OCI-LY1 (cell line): ENCODE data around the gene CUEDC1.

ENCODE experiments used
- H2AFZ ChIP-seq: fragments of 200-600 bp; sonication (generic), shearing (Covaris generic); 2 replicates; pipeline ENCODE4 v1.6.0; 2014; ENCODE audit warnings: antibody characterized with exemption, mild to moderate bottlenecking, low read length
- H3F3A ChIP-seq: fragments of 200-600 bp; sonication (generic), shearing (Covaris generic); 2 replicates; pipeline ENCODE4 v1.6.0; 2014; ENCODE audit warnings: mild to moderate bottlenecking, antibody characterized with exemption, low read length, moderate library complexity; ENCODE audit not compliant: insufficient read depth
- H3K27ac ChIP-seq: fragments of 200-600 bp; sonication (generic); 2 replicates; pipeline ENCODE4 v1.5.1; 2014; ENCODE audit warnings: low read length, mixed run types, mild to moderate bottlenecking, low read depth; ENCODE audit not compliant: poor library complexity, severe bottlenecking
- H3K27me3 ChIP-seq: fragments of 200-600 bp; sonication (generic); 2 replicates; pipeline ENCODE4 v1.6.0; 2014; ENCODE audit warnings: antibody characterized with exemption, mild to moderate bottlenecking, low read length, moderate library complexity; ENCODE audit not compliant: insufficient read depth
- H3K36me3 ChIP-seq: fragments of 200-600 bp; sonication (generic); 2 replicates; pipeline ENCODE4 v1.6.1; 2014; ENCODE audit warnings: mild to moderate bottlenecking, antibody characterized with exemption, low read length, moderate library complexity, mixed read lengths; ENCODE audit not compliant: insufficient read depth
- H3K4me1 ChIP-seq: fragments of 200-600 bp; sonication (generic); 2 replicates; pipeline ENCODE4 v1.5.1; 2014; ENCODE audit warnings: mild to moderate bottlenecking, low read length, moderate library complexity; ENCODE audit not compliant: insufficient read depth, severe bottlenecking
- H3K4me2 ChIP-seq: fragments of 200-600 bp; sonication (generic), shearing (Covaris generic); 2 replicates; pipeline ENCODE4 v1.6.1; 2014; ENCODE audit warnings: low read length
- H3K4me3 ChIP-seq: fragments of 200-600 bp; sonication (generic); 2 replicates; pipeline ENCODE4 v1.5.1; 2014; ENCODE audit warnings: low read length, low read depth, mild to moderate bottlenecking, mixed read lengths; ENCODE audit not compliant: poor library complexity, severe bottlenecking
- H3K79me2 ChIP-seq: fragments of 200-600 bp; shearing (Covaris generic); 2 replicates; pipeline ENCODE4 v1.6.1; 2016; ENCODE audit warnings: mixed run types, low read length, mixed read lengths; ENCODE audit not compliant: insufficient read depth
- H3K9ac ChIP-seq: fragments of 200-600 bp; sonication (generic), shearing (Covaris generic); 2 replicates; pipeline ENCODE4 v1.6.1; 2014; ENCODE audit warnings: mild to moderate bottlenecking, low read length, mixed read lengths
- H3K9me2 ChIP-seq: fragments of 200-600 bp; sonication (generic), shearing (Covaris generic); 2 replicates; pipeline ENCODE4 v1.6.1; 2014; ENCODE audit warnings: low read depth, mild to moderate bottlenecking, low read length, mixed read lengths
- H3K9me3 ChIP-seq: fragments of 200-600 bp; shearing (Covaris generic); 2 replicates; pipeline ENCODE4 v1.6.1; 2014; ENCODE audit warnings: low read length, mixed read lengths
- H4K20me1 ChIP-seq: fragments of 200-600 bp; sonication (generic), shearing (Covaris generic); 2 replicates; pipeline ENCODE4 v1.6.0; 2016; ENCODE audit warnings: mild to moderate bottlenecking, low read length; ENCODE audit not compliant: insufficient read depth
- EZH2 ChIP-seq: fragments of 200-600 bp; sonication (generic), shearing (Covaris generic); IDR thresholded peaks from 2 replicates; pipeline ENCODE4 v1.8.0; 2017; ENCODE audit warnings: borderline replicate concordance, mixed run types, mild to moderate bottlenecking, antibody characterized with exemption, low read length, moderate library complexity, mixed read lengths
- TF ChIP-seq, protein P1 (sequence below): fragments of 200-600 bp; sonication (generic), shearing (Covaris generic); IDR thresholded peaks from 2 replicates; pipeline ENCODE4 v1.5.1; 2017; ENCODE audit warnings: mild to moderate bottlenecking, antibody characterized with exemption, low read length, moderate library complexity, mixed read lengths

Gene CUEDC1

DNA sequence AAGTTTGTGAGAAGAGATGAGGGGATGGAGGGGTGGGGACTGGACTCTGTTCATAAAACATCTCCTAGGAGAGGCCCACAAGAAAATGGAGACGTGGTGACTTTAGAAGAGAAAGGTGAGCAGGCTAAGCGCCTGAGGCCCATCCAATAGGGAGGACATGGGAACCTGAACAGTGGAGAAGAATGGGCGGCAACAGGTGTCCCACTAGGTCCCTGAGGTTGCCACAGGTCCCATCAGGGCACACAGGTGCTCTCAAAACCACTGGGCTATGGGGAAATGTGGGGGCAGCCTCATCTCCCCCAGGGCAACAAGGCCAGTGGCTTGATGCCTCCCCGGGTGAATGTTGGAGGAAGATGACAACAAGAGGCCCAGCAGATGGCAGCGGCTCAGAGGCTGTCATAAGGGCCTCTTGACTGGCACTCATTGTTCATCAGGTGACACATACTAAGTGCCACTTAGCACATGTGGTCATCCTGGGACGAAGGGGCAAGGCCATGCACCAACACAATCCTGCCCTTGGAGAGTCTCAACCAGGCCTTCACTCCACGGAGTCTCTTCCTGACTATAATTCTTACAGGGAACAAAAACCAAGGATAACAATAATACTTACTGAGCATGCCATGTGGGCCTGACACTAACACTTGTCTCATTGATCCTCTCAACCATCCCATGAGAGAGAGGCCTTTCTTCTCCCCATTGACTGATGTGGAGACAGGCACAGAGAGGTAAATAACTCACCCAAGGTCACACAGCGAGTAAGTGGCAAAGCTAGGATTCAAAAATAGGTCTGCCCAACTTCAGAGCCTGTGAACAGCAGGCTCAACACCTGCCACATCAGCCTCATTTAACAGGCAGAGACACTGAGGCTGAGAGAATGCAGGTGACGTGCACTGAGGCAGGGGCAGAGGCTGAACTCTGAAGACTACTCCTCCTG, 38.0 kb downstream of the CUEDC1 start:
- no peaks in the 10 kb centered on the region for H3K4me1 ChIP-seq
- no peaks in the 10 kb centered on the region for H3K36me3 ChIP-seq
- H3K9ac ChIP-seq, result no peak overlapping the region
- H3F3A ChIP-seq, result no peaks in the 10 kb centered on the region
- no peak overlapping the region for H3K4me3 ChIP-seq
- H3K27ac ChIP-seq, result no peak overlapping the region
- no peaks in the 10 kb centered on the region for H4K20me1 ChIP-seq
- no peaks in the 10 kb centered on the region for H3K9me2 ChIP-seq
- TF ChIP-seq, protein P1, sequence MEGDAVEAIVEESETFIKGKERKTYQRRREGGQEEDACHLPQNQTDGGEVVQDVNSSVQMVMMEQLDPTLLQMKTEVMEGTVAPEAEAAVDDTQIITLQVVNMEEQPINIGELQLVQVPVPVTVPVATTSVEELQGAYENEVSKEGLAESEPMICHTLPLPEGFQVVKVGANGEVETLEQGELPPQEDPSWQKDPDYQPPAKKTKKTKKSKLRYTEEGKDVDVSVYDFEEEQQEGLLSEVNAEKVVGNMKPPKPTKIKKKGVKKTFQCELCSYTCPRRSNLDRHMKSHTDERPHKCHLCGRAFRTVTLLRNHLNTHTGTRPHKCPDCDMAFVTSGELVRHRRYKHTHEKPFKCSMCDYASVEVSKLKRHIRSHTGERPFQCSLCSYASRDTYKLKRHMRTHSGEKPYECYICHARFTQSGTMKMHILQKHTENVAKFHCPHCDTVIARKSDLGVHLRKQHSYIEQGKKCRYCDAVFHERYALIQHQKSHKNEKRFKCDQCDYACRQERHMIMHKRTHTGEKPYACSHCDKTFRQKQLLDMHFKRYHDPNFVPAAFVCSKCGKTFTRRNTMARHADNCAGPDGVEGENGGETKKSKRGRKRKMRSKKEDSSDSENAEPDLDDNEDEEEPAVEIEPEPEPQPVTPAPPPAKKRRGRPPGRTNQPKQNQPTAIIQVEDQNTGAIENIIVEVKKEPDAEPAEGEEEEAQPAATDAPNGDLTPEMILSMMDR, result no peak
- TF ChIP-seq EZH2, result no peak
- no peak overlapping the region for H2AFZ ChIP-seq
- H3K9me3 ChIP-seq, result no peaks in the 10 kb centered on the region
- H3K79me2 ChIP-seq, result no peaks in the 10 kb centered on the region
- no peak overlapping the region for H3K4me2 ChIP-seq
- H3K27me3 ChIP-seq, result peaks cover 7% of the 10 kb centered on the region

DNA sequence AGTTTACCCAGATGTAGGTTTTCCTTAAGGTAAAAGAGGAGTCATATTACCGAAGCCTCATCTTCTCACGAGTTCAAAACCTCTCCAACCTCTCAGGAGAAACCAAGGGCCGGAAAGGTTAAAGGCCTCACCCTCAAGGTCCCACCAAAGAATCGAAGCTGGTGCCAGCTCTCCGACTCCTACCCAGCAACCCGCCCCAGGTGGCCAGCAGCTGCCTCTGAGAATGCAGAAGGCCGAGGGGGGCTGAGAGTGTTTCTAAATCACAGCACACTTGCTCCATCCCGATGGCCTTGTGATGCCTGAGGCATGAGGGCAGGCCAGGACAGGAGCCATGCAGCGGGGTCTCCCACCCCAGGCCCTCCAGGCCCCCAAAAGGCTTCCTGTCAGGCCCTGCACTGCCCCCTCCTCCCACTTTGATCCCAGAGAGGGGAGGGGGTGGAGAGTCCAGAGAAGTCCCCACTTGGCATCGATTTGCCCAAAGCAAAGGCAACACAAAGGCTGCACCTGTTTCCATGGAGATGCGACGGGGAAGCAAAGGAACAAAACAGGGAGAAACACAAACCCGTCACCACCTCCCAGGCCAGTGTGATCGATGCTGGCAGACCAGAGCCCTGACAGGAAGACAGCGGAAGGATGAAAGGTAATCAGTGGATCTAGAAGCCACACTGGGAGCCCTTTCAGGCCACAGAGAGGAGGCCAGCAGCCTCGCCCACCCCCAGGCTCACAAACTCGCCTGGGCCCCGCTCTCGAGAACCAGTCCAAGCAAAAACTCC, 39.0 kb downstream of the CUEDC1 start:
- Histone ChIP-seq H3K9me3 (no peaks in the 10 kb centered on the region), H3K4me3 (no peak overlapping the region), H3K9ac (no peak overlapping the region), H2AFZ (no peak overlapping the region), H4K20me1 (no peaks in the 10 kb centered on the region), H3F3A (no peaks in the 10 kb centered on the region), H3K27ac (no peak overlapping the region), H3K4me2 (no peak overlapping the region), H3K4me1 (no peaks in the 10 kb centered on the region), H3K79me2 (no peaks in the 10 kb centered on the region), H3K27me3 (peaks cover 7% of the 10 kb centered on the region), H3K36me3 (no peaks in the 10 kb centered on the region), H3K9me2 (no peaks in the 10 kb centered on the region)
- TF ChIP-seq, protein P1, result no peak
- no peak for TF ChIP-seq EZH2

DNA sequence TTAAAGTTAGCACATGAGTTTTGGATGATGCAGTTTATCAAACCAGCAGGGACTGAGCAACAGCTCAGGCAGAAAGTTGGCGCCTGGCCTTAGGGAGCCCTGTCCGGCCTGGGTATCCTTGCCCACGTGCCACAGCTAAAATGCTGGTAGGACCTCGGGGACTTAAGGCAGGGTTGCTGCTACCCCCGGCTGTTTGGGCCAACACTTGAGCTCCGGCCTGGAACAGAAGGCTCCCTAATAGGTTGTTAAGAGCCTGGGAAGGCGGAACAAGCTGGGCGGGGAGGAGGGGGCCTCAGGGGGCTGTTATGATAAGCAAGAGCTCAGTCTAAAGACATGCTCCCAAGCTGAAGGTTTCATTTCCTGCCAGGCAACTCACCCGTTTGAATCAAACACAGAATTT, 39.7 kb downstream of the CUEDC1 start:
- peaks cover 11% of the 10 kb centered on the region for H3K27me3 ChIP-seq
- H3K9me2 ChIP-seq, result no peaks in the 10 kb centered on the region
- no peaks in the 10 kb centered on the region for H3K4me1 ChIP-seq
- no peak overlapping the region for H3K4me3 ChIP-seq
- no peaks in the 10 kb centered on the region for H3K79me2 ChIP-seq
- H3F3A ChIP-seq, result no peaks in the 10 kb centered on the region
- H4K20me1 ChIP-seq, result no peaks in the 10 kb centered on the region
- no peaks in the 10 kb centered on the region for H3K9me3 ChIP-seq
- TF ChIP-seq, protein P1, result no peak
- H3K27ac ChIP-seq, result no peak overlapping the region
- no peak overlapping the region for H3K4me2 ChIP-seq
- no peaks in the 10 kb centered on the region for H3K36me3 ChIP-seq
- H2AFZ ChIP-seq, result no peak overlapping the region
- no peak overlapping the region for H3K9ac ChIP-seq
